ENCODE results near the gene SERF1A. TPM values are rescaled to one million over a fixed set of nuclear protein-coding genes. Genes with fewer than 3 reads are reported as not detected.
"Not testable (repeated sequence)": the region's sequence is repeated elsewhere in the genome, so short reads cannot be mapped to it uniquely, and the experiment has no call there.

The SERF1A gene
- total RNA-seq: 9.6 TPM
- long read RNA-seq, transcript SERF1A-201 (3 exons, 963 nt): major isoform, 7 of 10 reads
- long read RNA-seq, partial matches to known transcripts: 0 of 10 reads
- long read RNA-seq, other reads (novel, unspliced or antisense): 1 of 10 reads

DNA sequence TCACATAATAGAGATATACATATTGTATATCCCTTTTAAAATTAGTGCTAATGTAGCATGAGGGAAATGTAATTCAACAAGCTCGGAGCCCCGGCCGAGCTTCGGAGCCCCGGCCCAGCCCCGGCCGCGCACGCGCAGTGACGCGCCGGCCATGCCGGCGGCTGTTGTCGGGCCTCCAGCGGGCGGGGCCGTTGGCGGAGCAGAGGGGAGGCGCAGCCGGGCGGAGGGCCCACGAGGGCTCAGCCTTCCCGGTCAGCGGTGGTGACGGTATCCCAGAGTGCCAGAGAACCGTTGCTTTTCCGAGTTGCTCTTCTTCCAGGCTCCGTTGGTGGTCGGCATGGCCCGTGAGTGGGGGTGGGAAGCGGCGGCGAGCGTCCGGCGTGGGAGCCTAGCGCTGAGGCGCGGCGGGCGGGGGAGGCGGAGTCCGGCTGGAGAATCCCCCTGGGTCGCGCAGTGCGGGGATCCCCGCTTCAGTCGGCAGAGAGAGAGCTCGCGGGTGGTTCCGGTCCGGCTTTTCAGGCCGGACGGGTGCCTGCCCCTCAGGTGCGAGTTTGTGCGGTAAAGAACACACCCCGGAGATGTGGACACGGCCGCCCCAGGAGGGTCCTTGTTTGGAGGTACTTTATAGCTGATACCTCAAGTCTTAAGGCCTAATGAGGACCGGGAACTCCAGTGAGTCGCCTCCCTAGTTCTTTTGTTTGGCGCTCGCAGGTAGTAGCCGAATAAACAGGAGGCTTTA is at the start of gene SERF1A:
SERF1A (plus strand) TSS at position 137 of the 739 bp plus-strand sequence; CDS start at position 338, 201 bp downstream.
- H3K4me1 ChIP-seq; H3K27me3 ChIP-seq (ENCODE audit: low read depth); H3K9me3 ChIP-seq (replicated peaks); H3K36me3 ChIP-seq; H3K4me3 ChIP-seq; intact Hi-C loops (cut with micrococcal nuclease); H3K27ac ChIP-seq (replicated peaks); DNase-seq: not testable (repeated sequence)

GRCh38 chr5:70866778-70867177 is 33.7 kb upstream of the SERF1A start:
- H3K27ac ChIP-seq (replicated peaks); H3K4me3 ChIP-seq; H3K36me3 ChIP-seq; H3K9me3 ChIP-seq (replicated peaks); DNase-seq; intact Hi-C loops (cut with micrococcal nuclease); H3K4me1 ChIP-seq; H3K27me3 ChIP-seq (ENCODE audit: low read depth): not testable (repeated sequence)

DNA sequence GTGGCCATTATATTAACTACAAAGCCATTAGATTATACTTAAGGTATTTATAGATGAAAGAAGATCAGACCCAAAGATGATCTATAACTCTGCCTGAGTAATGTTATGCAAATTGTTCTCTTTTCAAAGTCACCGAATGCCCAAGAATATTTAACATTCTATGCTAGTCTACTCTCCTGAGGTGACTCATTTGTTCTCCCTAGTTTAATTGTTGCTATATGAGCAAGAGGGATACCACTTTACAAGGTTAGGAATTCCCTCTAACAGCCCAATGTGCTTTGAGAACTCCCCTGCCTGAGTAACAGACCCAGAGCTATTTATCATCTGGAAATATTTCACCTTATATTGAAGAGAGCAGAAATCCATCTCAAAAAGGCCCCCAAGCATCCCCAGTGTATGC is 29.8 kb upstream of the SERF1A start:
- H3K4me3 ChIP-seq; H3K27ac ChIP-seq (replicated peaks); H3K27me3 ChIP-seq (ENCODE audit: low read depth); H3K4me1 ChIP-seq; intact Hi-C loops (cut with micrococcal nuclease); H3K9me3 ChIP-seq (replicated peaks); DNase-seq; H3K36me3 ChIP-seq: not testable (repeated sequence)

GRCh38 chr5:70896076-70896475 is 4.4 kb upstream of the SERF1A start:
- H3K27ac ChIP-seq (replicated peaks); intact Hi-C loops (cut with micrococcal nuclease); H3K9me3 ChIP-seq (replicated peaks): not testable (repeated sequence)

GRCh38 chr5:70901272-70901571 is 753 bp downstream of the SERF1A start:
- H3K4me1 ChIP-seq; DNase-seq; H3K9me3 ChIP-seq (replicated peaks); H3K27me3 ChIP-seq (ENCODE audit: low read depth); H3K4me3 ChIP-seq; H3K27ac ChIP-seq (replicated peaks); intact Hi-C loops (cut with micrococcal nuclease); H3K36me3 ChIP-seq: not testable (repeated sequence)

More at GRCh38 chr5:70896076-70896475, 4.4 kb upstream of the SERF1A start:
- not testable (repeated sequence) for DNase-seq; H3K4me3 ChIP-seq; H3K27me3 ChIP-seq (ENCODE audit: low read depth); H3K36me3 ChIP-seq; H3K4me1 ChIP-seq

GRCh38 chr5:70906624-70907023 is 6.2 kb downstream of the SERF1A start:
- H3K4me3 ChIP-seq; intact Hi-C loops (cut with micrococcal nuclease); H3K36me3 ChIP-seq; H3K27me3 ChIP-seq (ENCODE audit: low read depth); H3K9me3 ChIP-seq (replicated peaks); H3K4me1 ChIP-seq; DNase-seq; H3K27ac ChIP-seq (replicated peaks): not testable (repeated sequence)

- H3K36me3 ChIP-seq; H3K27ac ChIP-seq (replicated peaks); intact Hi-C loops (cut with micrococcal nuclease); H3K4me1 ChIP-seq; DNase-seq; H3K9me3 ChIP-seq (replicated peaks); H3K4me3 ChIP-seq; H3K27me3 ChIP-seq (ENCODE audit: low read depth): not testable (repeated sequence)
Measured at GRCh38 chr5:70916829-70917228, 16.4 kb downstream of the SERF1A start.

DNA sequence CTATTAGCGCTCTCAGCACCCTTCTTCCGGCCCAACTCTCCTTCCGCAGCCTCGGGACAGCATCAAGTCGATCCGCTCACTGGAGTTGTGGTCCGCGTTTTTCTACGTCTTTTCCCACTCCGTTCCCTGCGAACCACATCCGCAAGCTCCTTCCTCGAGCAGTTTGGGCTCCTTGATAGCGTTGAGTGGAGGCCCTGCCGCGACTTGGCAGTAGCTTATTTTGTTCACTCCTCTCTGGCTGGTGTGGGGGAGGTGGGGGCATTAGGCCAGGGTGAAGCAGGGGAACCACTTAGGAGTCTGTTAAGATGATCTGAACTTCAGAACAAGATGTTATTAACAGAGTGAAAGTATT is 24.7 kb downstream of the SERF1A start:
- intact Hi-C loops (cut with micrococcal nuclease): not testable (repeated sequence)

DNA sequence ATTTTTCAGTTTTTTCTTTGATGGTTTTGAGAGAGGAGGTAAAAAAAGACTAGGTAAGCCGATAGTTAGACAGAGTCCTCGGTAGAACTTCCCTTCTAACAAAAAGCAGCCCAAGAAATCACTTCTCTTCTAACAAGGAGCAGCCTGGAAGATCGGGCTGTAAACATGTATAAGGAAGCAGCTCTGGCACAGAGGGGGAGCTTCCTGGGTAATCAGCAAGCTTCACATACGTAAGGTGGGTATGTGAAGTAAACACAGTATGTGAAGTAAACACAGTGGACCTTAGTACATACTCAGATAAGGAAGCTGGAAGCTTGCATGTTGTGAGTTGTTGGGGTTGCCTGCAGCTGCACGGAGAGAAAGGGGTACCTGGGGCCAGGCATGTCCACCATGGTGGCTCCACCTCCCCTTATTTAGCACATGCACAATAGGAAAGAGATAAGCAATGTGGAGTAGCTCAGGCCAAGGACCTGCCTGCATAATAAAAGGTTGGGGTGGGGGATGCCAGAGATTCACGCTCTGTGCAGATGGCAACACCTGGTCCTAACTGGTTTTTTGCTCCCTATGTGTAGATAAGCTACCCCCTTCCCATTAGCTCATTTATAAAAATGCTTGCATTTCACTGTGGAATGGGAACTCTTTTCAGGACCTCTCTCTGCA is 31.4 kb downstream of the SERF1A start:
- H3K27ac ChIP-seq (replicated peaks); H3K4me3 ChIP-seq; H3K27me3 ChIP-seq (ENCODE audit: low read depth); H3K36me3 ChIP-seq; H3K4me1 ChIP-seq; intact Hi-C loops (cut with micrococcal nuclease); H3K9me3 ChIP-seq (replicated peaks); DNase-seq: not testable (repeated sequence)

More for the DNA sequence above, 24.7 kb downstream of the SERF1A start:
- not testable (repeated sequence) for H3K27me3 ChIP-seq (ENCODE audit: low read depth); H3K4me1 ChIP-seq; H3K27ac ChIP-seq (replicated peaks); H3K36me3 ChIP-seq; DNase-seq; H3K4me3 ChIP-seq; H3K9me3 ChIP-seq (replicated peaks)

DNA sequence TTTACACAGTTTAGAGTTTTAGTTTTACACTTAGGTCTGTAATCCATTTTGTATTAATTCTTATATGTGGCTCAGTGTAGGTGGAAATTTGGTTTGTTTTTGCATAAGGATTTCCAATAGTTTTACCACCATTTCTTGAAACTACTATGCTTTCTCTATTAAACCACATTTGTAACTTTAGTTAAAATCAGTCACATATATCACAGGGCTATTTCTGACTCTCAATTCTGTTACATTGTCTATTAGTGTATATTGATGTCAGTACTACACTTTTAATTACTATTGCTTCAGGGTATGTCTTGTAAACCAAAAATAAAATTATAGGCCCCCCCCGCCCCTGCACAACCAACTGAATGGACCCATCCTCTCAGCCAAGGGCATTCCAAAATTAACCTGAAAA is 32.1 kb downstream of the SERF1A start:
- H3K9me3 ChIP-seq (replicated peaks); H3K27ac ChIP-seq (replicated peaks); H3K4me3 ChIP-seq; DNase-seq; H3K36me3 ChIP-seq; H3K27me3 ChIP-seq (ENCODE audit: low read depth); intact Hi-C loops (cut with micrococcal nuclease); H3K4me1 ChIP-seq: not testable (repeated sequence)

DNA sequence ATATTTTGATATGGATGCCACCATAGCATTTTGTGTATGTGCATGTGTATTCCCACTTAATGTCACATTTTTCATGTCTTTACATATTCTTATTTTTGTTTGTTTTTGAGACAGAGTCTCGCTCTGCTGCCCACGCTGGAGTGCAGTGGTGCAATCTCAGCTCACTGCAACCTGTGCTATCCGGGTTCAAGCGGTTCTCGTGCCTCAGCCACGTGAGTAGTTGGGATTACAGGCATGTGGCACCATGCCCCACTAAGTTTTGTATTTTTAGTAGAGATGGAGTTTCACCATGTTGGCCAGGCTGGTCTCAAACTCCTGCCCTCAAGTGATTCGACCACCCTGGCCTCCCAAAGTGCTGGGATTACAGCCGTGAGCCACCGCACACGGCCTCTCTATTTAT is 52.6 kb downstream of the SERF1A start:
- H3K27ac ChIP-seq (replicated peaks); H3K4me1 ChIP-seq; DNase-seq; H3K9me3 ChIP-seq (replicated peaks); H3K36me3 ChIP-seq; intact Hi-C loops (cut with micrococcal nuclease); H3K4me3 ChIP-seq; H3K27me3 ChIP-seq (ENCODE audit: low read depth): not testable (repeated sequence)

Other genes with a start within 250 kb of the SERF1A start
- gene SMN1, start 24.4 kb downstream of the SERF1A start, total RNA-seq: 17.5 TPM
- 5.4 TPM for gene NAIP, start 124.7 kb downstream of the SERF1A start, total RNA-seq
- gene GTF2H2, start 167.0 kb downstream of the SERF1A start, total RNA-seq: 14.1 TPM

All from left ventricle myocardium inferior (tissue), 1 donor.